ENCODE results near the gene MPL.

- TF ChIP-seq POLR2A (IDR thresholded peaks at IDR 0.05) (no peak), CTCF (IDR thresholded peaks at IDR 0.05) (no peak), POLR2AphosphoS5 (IDR thresholded peaks at IDR 0.05) (no peak)
Measured at GRCh38 chr1:43383449-43383848, 45.8 kb downstream of the MPL start.
